Measurements from ENCODE around the gene RAD51B. TPM values are rescaled to one million over a fixed set of nuclear protein-coding genes. Genes with fewer than 3 reads are reported as not detected.
A peak's percentile ranks its signal among the peaks of the same experiment; 100 is the strongest.

The RAD51B gene
- total RNA-seq, 1 experiment from 2014 or later = 16.7 TPM

GRCh38 chr14:67857778-67858350 lies 38.3 kb downstream of the RAD51B start:
- peak; percentile 32; the same call in 2 of the 3 replicates for TF ChIP-seq CTCF (conservative IDR thresholded peaks at IDR 0.05)

More at GRCh38 chr14:67857778-67858350, 38.3 kb downstream of the RAD51B start:
- H3K23me2 ChIP-seq (ENCODE audit: insufficient read length, low read depth, low read length, poor library complexity, severe bottlenecking) = no peaks in the 10 kb centered on the region
- no peak overlapping the region for H3K14ac ChIP-seq (ENCODE audit: insufficient read depth, low read length)
- no peaks in the 10 kb centered on the region for H3K4me1 ChIP-seq (ENCODE audit: insufficient read depth, low read length)
- no peak overlapping the region for H2BK5ac ChIP-seq (ENCODE audit: insufficient read length, low read length)
- no peaks in the 10 kb centered on the region for H3K79me1 ChIP-seq (ENCODE audit: insufficient read depth, low read depth, low read length, poor library complexity, severe bottlenecking)
- no peak overlapping the region for H3T11ph ChIP-seq (ENCODE audit: low read length)
- H4K91ac ChIP-seq (ENCODE audit: insufficient read length, low read depth, low read length) = no peak overlapping the region
- H2AFZ ChIP-seq (ENCODE audit: low read length) = no peak overlapping the region
- Mint-ChIP-seq H3K36me3 (ENCODE audit: insufficient read depth in 1 of 3, low read depth in 3 of 3) (no peaks in the 10 kb centered on the region), H3K4me3 (no peak overlapping the region), H3K27ac (no peak overlapping the region), H3K27me3 (ENCODE audit: low read depth) (no peaks in the 10 kb centered on the region), H3K9me3 (no peaks in the 10 kb centered on the region), H3K4me1 (peaks cover 8 to 11% of the 10 kb centered on the region in 2 experiments)
- peak; percentile 44 for DNase-seq
- H3K79me2 ChIP-seq (ENCODE audit: insufficient read depth, low read length) = no peaks in the 10 kb centered on the region
- H2BK20ac ChIP-seq (ENCODE audit: low read depth, low read length, poor library complexity, severe bottlenecking) = no peak overlapping the region
- no peak overlapping the region for H2BK15ac ChIP-seq (ENCODE audit: low read depth, low read length)
- no peak overlapping the region for H3K18ac ChIP-seq (ENCODE audit: insufficient read length, low read depth, low read length)
- no peak overlapping the region for H3K9ac ChIP-seq (ENCODE audit: extremely low read depth, insufficient read length, low read length)
- H3K56ac ChIP-seq (ENCODE audit: insufficient read length, low read depth, low read length) = no peak overlapping the region
- no peak overlapping the region for H3K23ac ChIP-seq (ENCODE audit: insufficient read length, low read depth, low read length)
- no peaks in the 10 kb centered on the region for H3K27me3 ChIP-seq (ENCODE audit: insufficient read depth, low read length)
- no peaks in the 10 kb centered on the region for H3K9me3 ChIP-seq (ENCODE audit: control insufficient read depth, low read depth, low read length)
- H2BK120ac ChIP-seq (ENCODE audit: low read depth, low read length, poor library complexity, severe bottlenecking) = no peak overlapping the region
- H4K20me1 ChIP-seq (ENCODE audit: control insufficient read depth, insufficient read depth, insufficient read length) = no peaks in the 10 kb centered on the region
- no peak overlapping the region for H2AK5ac ChIP-seq (ENCODE audit: insufficient read length, low read length)
- H2BK12ac ChIP-seq (ENCODE audit: insufficient read length, low read depth, low read length) = no peak overlapping the region
- no peak overlapping the region for H4K5ac ChIP-seq (ENCODE audit: insufficient read length, low read depth, low read length)
- H3K4ac ChIP-seq (ENCODE audit: low read depth, low read length) = no peak overlapping the region
- no peak overlapping the region for H3K27ac ChIP-seq (ENCODE audit: insufficient read length, low read depth, low read length)
- no CpG with 5 or more reads among the region's 20 CpGs for WGBS (ENCODE audit: extremely low coverage, insufficient read length, low lambda C conversion rate)
- no peak overlapping the region for H4K8ac ChIP-seq (replicated peaks; ENCODE audit: insufficient read length, low read depth, low read length)
- H3K4me2 ChIP-seq (ENCODE audit: insufficient read depth, insufficient read length, low read length) = no peak overlapping the region
